HG03064 (cell line): ENCODE results near the gene HECTD2.
"Not testable (repeated sequence)": the region's sequence is repeated elsewhere in the genome, so short reads cannot be mapped to it uniquely, and the experiment has no call there.

ENCODE experiments used
- ATAC-seq: cut with Tn5 transposase; IDR thresholded peaks from one replicate; pipeline ENCODE4 v1.9.1; 2021; ENCODE audit warnings: low read depth; ENCODE audit not compliant: unreplicated experiment

The HECTD2 gene

GRCh38 chr10:91560827-91561226 is 150.7 kb downstream of the HECTD2 start:
- not testable (repeated sequence) for ATAC-seq

DNA sequence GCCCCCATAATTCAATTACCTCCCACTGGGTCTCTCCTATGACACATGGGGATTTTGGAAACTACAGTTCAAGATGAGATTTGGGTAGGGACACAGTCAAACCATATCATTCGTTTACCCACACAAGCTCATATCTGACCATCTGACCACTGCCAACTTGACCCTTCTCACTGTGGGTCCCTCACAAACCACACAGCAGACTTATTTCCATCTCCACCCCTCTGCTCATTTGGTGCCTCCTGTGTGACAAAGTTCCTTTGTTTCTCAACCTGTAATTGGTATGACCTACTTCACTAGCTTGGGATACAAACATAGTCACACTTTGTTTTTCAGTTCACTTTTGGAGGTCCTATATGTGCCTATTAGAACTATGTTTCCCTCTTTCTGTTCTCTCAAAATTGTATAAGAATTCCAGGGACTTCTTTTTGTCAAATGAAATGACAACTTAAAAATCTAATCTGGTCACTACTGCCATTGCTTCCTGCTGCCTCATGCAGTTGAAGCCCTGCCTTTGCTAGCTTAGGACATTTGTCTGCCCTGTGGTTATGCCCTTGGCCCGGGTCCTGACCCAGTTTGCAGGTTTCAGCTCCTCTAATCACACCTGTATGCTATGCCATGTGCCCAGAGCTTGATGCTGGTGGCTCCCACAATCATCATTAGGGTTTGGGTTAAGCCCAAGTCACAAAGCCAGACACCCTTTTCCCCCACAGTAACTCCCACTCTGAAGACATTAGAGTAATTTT is 152.9 kb downstream of the HECTD2 start:
- no peak for ATAC-seq

DNA sequence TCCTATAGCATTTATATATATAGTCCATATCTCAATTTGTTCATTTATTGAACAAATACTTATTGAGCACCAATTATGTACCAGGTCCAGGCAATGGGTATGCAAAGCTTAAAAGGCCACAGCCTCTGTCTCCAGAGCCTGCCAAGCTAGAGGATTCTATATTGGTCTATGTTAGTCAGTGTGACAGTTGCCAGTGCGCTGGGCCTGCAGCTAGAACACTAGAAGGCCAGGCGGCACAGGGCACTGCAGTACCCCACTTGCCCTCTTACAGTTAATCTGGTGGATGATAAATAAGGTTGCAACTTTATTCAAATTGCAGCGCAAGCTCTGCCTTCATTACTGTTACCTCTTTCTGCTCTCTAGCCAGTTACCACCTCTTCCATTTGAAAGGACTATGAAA is 153.9 kb downstream of the HECTD2 start:
- no peak for ATAC-seq
